Hepatic stellate cell (primary cell): ENCODE measurements around the gene UPF3A.
A peak's percentile ranks its signal among the peaks of the same experiment; 100 is the strongest.
"Not testable (repeated sequence)": the region's sequence is repeated elsewhere in the genome, so short reads cannot be mapped to it uniquely, and the experiment has no call there.

Experiments
- DNase-seq: peaks from one replicate; pipeline ENCODE4 v3.0.0; 2011; ENCODE audit warnings: low spot score

Gene UPF3A

GRCh38 chr13:114304346-114305034, 23.1 kb downstream of the UPF3A start:
- no peak for DNase-seq

- no peak for DNase-seq
Observed at GRCh38 chr13:114309086-114309485, 27.7 kb downstream of the UPF3A start.

- DNase-seq, result no peak
Observed at GRCh38 chr13:114309806-114310410, 28.5 kb downstream of the UPF3A start.

- peak; percentile 34 for DNase-seq
Observed at GRCh38 chr13:114310956-114311355, 29.6 kb downstream of the UPF3A start.

- no peak for DNase-seq
Observed at GRCh38 chr13:114311387-114311786, 30.0 kb downstream of the UPF3A start.

- no peak for DNase-seq
Observed at GRCh38 chr13:114311908-114312307, 30.5 kb downstream of the UPF3A start.

GRCh38 chr13:114313061-114313860, 31.9 kb downstream of the UPF3A start:
- DNase-seq, result peak; percentile 21

GRCh38 chr13:114314074-114314912, 32.9 kb downstream of the UPF3A start, which contains the start of gene CHAMP1:
Gene CHAMP1, plus strand, starts transcription at chr13:114314503. Its CDS starts 9,340 bp downstream, at chr13:114323843.
- DNase-seq, result peak; percentile 97

GRCh38 chr13:114315074-114315785, 33.8 kb downstream of the UPF3A start:
- no peak for DNase-seq

GRCh38 chr13:114318624-114319023, 37.2 kb downstream of the UPF3A start:
- no peak for DNase-seq

- peak; percentile 75 for DNase-seq
Observed at GRCh38 chr13:114319441-114319913, 38.1 kb downstream of the UPF3A start.

- no peak for DNase-seq
Observed at GRCh38 chr13:114320065-114320464, 38.7 kb downstream of the UPF3A start.

- DNase-seq, result no peak
Observed at GRCh38 chr13:114321256-114321655, 39.9 kb downstream of the UPF3A start.

GRCh38 chr13:114323349-114323748, 41.9 kb downstream of the UPF3A start:
- no peak for DNase-seq

GRCh38 chr13:114324334-114324733, 42.9 kb downstream of the UPF3A start:
- no peak for DNase-seq

- DNase-seq, result no peak
Observed at GRCh38 chr13:114325729-114326128, 44.3 kb downstream of the UPF3A start.

- no peak for DNase-seq
Observed at GRCh38 chr13:114328034-114328433, 46.6 kb downstream of the UPF3A start.

GRCh38 chr13:114328595-114328994, 47.2 kb downstream of the UPF3A start:
- no peak for DNase-seq

GRCh38 chr13:114330086-114330485, 48.7 kb downstream of the UPF3A start:
- no peak for DNase-seq

- not testable (repeated sequence) for DNase-seq
Observed at GRCh38 chr13:114333881-114334280, 52.5 kb downstream of the UPF3A start.
